NCI-H69 (cell line): Measurements from ENCODE around the gene C2orf92.
A peak's percentile ranks its signal among the peaks of the same experiment; 100 is the strongest.
"Not testable (repeated sequence)": the region's sequence is repeated elsewhere in the genome, so short reads cannot be mapped to it uniquely, and the experiment has no call there.

Experiments
- DNase-seq: peaks from one replicate; lab custom pipeline; 2025; lab: John Stamatoyannopoulos, UW

The C2orf92 gene

DNA sequence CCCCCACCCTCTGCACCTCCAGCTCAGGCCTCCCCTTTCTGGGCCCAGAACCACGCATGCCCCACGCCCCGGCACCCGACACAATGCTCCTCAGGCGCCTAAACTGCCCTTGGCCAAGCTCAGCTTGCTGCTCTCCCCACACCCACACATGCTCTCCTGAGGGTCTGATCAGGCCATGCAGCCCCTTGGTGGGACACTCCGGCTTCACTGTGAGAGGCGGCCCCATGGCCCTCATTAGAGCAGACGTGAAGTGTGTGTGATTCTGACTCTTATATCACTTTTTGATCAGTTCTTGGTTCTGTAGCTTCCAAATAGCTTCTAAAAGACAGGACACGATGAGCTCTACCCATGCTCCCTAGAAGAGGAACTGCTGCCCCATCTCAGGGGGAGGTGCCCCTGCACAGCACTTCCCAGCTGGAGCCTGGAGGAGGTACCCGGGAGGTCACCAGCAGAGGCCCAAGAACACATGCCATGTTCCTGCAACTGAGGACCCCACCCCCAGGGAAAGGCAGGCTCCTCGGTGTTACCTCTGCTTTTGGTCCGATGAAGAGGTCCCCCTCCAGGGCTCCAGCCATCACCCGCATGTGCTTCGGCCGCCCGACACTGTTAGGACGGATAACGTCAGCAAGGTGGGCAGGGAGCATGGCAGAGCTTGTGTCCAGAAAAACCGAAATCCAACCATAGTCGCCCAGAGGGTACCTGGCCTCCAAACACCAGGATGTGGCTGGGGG is 9.3 kb upstream of the C2orf92 start:
- no peak for DNase-seq

DNA sequence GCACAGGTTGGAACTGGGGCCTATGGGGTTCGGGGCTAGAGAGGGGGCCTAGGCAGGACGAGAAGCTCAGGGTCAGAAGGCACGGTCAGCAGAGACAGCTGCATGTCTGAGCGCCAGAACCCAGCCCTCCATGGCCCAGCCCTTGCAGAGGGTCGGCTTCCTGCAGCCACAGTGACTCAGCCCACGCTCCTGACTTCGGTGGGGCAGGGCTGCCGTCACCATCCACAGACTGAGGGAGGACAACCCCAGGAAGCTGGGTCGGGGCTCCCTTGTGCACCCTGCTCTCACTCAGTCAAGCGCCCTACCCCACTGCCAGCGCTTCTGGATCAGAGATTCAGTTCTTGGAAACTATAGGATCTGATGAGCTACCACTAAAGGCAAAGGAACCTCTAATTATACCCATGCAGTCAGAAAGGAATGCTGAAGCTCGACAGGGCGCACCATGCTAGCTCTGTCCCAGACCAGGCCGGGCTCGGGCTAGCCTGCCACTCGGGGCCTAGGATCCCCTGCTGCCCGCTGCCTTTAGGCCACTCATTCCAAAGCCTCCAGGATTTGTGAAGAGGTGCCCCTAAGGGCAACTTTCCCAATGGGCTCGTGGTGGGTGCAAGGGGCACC is 8.6 kb upstream of the C2orf92 start:
- no peak for DNase-seq

DNA sequence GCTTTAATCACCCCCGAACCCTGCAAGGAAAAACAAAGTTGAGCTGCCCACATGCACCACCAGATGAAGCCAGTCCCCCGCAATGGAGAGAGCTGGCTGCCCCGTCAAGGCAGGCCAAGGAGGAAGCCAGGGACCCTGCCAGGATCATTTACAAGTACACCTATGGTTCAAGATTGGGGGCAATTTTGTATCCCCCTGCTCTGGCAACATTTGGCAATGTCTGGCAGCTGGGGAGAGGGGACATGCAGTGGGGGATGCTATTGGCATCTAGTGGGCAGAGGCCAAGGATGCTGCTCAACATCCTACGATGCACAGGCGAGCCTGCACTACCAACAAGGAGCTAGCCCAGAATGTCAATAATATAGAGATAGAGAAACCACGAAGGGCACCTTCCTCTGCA is 7.6 kb upstream of the C2orf92 start:
- no peak for DNase-seq

DNA sequence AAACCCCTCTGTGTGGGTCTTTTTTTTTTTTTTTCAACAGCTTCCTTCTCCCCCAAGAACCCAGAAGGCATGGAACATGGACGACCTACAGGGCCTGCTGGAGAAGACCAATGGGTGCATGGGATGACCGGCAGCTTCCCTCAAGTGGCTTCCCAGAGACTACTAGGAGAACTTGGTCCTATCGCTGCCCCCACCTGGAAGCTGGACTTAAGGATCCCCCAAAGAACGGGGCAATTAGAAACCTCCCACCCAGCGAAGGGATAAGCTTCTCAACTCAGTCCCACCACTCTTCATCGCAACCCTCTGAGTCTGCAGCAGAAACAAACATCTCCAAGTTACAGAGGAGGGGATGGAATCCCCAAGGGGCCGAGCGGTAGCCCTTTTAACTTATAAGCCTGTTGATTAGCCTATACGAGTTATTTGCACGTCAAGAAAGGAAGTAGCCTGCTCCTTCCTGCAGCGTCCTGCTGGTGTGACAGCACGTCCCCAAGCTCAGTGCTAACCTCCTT is 7.1 kb upstream of the C2orf92 start:
- DNase-seq, result no peak

DNA sequence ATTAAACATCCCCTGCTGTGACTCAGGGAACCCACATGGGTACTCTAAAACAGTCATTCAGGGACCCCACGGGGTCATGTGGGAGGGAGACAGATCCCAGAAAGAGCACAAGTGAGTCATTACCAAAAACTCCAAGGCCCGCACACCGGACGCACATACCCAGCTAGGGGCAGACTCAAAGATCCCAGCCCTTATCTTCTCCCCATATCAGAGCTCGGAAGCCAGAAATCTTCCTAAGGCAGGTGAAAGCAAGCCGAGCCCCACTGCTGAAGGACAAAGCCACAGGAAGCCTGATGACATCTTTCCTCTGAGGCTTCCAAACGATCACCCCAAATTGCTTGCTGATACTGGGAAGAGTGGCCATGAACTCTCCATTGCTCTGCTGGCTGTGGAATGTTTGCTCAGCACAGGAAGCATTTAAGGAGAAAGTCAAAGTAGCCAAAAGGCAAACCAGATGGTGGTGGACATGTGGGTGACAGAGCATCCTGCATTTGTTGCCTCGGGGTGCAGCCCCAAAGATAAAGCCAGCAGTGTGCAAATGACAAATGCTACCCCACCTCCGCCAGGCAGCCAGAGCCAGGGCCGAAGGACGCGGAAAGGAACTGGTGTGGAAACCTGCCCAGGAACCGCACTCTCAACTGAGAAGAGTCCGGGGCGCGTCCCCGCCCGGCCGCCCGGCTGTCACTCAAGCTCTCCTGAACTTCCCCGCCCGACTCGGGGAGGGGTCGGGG is 6.5 kb upstream of the C2orf92 start:
- DNase-seq, result peak; percentile 80

DNA sequence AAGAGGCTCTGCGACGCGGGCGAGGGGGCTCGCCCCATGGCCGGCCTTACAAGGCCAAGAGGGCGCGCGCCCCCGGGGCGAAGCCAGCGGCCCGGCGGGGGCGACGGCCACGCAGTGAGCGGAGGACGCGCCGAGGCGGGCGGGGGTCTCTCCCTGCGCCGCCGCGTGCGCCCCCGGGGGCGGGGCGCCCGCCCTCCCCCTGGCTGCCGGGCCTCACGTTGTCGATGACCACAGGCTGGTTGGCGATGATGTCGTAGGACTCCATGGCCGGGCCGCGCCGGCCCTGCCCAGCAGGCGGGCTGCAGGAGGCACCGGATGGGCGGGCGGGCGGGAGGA is 5.9 kb upstream of the C2orf92 start:
- DNase-seq, result no peak

DNA sequence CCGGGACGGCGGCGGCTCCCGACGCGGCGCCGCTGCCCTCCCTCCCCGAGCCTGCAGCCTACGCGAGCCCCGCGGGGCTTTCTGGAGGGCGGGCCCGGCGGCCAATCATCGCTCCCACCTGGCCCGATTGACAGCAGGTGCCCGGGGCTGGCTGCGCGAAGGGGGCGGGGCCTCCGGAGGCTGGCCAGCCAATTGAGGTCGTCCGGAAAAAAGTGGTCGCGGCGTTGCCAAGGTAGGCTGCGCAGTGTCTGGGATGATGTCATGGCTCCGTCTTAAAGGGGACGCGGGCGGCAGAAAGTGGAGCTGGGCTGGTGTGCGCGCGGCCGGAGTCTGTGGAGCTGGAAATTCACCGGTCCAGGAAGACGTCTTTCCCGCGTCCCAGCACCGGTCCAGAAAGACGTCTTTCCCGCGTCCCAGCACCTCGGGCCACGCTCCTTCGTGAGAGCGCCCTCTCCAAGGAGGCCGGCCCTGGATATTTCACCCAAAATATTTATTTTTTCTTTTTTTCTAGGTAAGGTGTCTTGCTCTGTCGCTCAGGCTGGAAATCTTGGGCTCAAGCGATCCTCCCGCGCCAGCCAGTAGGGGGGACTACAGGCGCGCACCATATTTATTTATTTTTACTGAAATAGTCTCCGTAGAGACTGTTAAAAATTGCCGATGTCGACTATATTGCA is 5.4 kb upstream of the C2orf92 start, which contains the start of gene ACTR1B:
TSS of gene ACTR1B (minus strand) at position 83 of the 674 bp plus-strand sequence. CDS start 154 bp downstream, outside the sequence.
- peak; percentile 97 for DNase-seq

DNA sequence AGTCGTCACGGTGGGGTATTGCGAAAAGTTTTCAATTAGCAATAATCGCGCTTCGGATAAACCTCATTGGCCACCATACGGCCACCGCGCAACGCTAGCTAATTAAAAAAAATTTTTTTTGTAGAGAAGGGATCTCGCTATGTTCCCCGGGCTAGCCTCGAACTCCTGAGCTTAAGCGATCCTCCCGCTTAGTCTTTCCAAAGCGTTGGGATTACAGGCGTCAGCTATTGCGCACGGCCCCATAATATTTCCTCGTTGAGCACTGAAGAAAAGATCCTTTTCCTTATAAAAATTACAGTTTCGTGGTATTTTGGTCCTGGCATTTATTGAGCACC is 4.9 kb upstream of the C2orf92 start:
- DNase-seq, result peak; percentile 67

DNA sequence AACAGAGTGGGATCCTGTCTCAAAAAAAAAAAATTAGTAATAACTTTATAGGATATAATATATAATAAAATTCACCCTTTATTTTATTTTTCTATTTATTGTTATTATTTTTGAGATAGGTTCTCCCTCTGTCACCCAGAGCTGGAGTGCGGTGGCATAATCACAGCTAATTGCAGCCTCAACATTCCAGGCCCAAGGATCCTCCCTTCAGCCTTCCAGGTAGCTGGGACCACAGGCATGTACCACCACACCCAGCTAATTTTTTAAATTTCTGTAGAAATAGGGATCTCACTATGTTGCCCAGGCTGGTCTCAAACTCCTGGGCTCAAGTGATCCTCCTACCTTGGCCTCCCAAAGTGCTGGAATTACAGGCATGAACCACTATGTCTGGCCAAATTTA is 958 bp downstream of the C2orf92 start:
- DNase-seq, result no peak

DNA sequence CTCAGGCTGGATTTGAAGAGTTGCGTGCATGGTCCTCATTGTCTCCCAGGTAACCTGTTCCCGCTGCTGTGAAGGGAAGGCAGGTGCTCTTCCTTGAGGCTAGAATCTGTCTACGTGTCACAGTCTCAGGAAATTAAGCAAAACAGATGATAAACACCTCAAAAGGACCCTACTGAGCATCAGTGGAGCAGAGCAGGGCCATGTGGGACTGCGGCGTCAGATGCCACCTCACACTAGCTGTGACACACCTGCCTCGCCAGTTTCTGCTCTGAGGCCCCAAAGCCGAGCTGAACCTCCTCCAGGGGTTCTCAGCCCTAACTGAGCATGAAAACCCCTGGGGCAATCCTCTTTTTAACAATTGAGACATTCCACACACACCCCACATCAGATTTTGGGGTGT is 2.0 kb downstream of the C2orf92 start:
- DNase-seq, result no peak

DNA sequence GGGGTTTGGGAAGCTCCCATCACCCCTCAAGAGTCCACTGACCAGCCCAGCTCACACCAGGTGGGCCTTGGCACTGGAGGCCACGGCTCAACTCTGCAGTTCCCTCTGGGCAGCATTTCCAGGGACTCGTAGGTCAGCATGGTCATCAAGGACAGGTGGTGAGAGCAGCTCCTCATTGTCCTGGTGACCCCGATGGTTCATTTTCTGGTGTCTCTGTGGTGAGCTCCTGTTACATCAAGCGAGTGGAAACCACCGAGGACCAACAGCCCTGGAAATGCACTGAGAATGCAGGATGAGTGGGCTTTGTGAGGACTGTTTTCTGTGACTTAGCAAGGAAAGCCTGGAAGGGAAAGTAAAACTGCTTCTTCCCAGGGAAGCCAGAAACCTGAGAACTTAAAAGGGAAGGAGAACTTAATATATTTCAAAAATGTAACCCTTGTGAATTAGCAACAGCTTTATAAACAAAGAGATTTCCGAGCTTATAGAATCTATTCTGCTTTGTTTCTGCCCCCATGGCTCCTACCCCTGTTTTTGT is 3.2 kb downstream of the C2orf92 start:
- DNase-seq, result not testable (repeated sequence)

DNA sequence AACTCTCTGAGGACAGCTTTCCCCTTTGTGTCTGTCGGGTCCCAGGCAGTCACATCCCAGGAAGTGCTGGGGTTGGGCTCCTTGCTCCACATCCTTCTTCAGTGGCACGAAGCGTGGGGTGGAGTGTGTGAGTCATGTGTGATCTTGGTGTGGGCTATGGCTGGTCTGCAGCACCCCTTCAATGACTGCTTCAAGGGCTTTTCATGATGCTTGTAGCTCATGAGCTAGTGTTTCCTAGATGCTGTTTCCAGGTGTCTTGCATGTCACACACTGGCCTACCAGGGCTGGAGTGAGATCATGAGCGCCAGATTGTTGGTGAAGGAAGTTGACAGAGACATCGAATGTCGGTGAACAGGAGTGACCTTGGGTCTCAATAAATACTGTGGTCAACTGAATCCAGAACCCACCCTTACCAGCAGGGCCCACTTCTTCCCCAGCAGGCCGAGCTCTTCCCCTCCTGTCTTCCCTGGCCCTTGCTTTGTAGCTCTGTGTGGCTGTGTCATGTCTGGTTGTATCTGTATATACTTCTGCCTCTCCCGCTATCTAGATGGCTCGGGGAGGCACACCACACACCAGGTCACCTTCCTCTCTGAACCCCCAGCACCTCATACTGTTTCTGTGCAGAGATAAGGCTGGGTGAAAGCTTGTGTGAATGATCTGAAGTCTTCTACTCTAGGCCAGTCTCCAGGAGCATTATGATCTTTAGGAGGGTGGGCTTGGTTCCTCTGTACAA is 3.8 kb downstream of the C2orf92 start:
- no peak for DNase-seq

DNA sequence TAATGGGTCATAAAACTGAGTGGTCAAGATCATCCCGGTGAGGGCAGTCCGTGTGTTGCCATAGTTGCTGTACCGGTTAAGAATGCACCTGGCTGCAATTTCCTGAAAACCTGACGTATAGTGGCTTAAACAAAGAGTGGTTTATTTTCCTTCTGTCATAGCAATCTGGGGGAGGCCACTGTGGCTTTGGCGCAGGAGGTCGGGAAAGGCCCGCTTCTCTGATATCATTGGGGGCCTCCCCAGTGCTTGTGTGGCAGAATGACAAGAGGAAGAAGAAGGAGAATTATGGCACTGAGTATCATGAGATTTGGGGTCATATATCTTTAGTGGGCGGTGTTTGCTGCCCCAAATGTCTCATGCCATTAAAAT is 4.4 kb downstream of the C2orf92 start:
- peak; percentile 24 for DNase-seq

DNA sequence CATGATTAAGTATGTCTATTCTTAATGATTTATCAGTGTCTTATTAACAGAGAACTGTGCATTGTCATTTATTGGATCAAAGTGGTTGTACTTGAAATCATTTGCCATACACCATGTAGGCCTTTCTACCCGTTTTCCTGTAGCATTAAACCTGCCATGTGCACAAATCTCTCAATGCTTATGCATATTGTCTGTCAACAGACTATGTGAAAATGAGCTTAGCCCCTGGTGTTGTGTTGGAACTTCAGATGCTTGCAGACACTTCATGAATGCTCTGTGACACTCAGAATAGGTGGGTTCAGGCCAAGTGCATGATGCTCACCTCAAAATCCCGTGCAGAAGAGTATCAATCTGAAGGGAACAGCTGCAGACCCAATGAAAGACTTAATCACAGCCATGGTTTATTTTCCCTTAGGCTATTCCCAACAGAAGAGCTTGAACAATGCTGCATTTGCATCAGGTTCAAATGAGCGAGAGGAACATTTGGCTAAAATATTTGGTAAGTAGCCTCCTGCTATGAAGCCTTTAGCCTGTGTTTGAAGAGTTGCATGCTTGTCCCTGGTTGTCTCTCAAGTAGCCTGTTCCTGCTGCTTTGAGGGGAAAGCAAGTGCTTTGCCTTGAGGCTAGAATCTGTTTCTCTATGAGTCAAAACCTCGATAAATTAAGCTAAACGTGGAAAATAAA is 6.1 kb downstream of the C2orf92 start:
- peak; percentile 96 for DNase-seq

DNA sequence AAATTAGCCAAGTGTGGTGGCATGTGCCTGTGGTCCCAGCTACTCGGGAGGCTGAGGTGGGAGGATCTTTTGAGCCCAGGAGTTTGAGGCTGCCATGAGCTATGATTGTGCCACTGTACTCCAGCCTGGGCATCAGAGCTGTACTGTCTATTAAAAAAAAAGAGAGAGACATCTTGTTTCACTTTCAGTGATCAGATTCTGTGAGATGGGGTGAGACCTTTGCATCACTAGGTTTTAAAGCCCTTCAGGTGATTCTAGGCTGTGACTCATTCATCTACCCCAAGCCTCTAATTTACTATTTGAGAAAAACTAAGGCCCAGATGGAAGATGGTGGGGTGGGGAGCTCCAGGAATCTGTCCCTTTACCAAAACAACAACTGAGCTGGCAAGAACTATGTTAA is 7.1 kb downstream of the C2orf92 start:
- DNase-seq, result peak; percentile 52

DNA sequence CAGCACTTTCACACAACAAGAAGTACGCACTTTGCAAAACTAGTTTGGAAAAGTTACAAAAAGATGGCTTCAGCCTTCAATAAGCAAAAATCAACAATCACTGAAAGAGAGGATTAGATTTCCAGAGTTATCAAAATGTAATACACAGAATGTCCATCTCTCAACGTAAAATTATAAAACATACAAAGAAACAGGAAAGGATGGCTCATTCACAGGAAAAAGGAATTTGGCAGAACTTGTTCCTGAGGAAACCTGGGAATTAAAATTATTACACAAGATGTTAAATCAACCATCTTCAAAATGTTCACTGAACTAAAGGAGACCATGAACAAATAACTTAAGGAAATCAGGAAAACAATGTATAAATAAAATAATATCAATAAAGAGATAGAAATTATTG is 8.0 kb downstream of the C2orf92 start:
- no peak for DNase-seq

DNA sequence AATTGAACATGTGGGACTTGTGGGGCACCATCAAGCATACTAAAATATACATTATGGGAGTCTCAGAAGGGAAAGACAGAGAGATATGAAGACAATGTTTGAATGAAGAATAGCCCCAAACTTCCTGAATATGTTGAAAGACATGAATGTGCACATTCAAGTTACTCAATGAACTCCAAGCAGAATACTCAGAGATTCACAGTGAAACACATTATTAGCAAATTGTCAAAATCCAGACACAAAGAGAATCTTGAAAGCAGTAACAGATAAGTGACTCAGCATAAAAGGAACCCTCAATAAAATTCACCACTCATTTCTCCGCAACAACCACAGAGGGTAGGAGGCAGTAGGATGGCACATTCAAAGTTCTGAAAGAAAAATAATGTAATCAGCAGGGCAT is 8.8 kb downstream of the C2orf92 start:
- DNase-seq, result no peak

DNA sequence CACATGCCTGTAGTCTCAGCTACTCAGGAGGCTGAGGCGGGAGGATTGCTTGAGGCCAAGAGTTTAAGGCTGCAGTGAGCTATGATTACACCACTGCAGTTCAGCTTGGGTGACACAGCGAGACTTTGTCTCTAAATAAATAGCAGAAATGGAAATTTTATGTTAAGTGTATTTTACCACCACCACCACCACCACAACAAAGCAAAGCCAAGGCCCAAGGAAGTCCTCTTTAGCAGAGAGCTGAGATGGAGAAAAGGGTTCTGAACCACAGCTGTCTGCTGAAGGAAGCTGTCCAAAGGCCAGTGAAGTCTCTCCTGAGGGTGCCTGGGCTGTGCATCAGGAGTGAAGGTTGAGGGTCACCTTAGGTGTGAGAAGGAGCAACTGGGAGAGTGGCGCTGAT is 17.7 kb downstream of the C2orf92 start:
- not testable (repeated sequence) for DNase-seq

DNA sequence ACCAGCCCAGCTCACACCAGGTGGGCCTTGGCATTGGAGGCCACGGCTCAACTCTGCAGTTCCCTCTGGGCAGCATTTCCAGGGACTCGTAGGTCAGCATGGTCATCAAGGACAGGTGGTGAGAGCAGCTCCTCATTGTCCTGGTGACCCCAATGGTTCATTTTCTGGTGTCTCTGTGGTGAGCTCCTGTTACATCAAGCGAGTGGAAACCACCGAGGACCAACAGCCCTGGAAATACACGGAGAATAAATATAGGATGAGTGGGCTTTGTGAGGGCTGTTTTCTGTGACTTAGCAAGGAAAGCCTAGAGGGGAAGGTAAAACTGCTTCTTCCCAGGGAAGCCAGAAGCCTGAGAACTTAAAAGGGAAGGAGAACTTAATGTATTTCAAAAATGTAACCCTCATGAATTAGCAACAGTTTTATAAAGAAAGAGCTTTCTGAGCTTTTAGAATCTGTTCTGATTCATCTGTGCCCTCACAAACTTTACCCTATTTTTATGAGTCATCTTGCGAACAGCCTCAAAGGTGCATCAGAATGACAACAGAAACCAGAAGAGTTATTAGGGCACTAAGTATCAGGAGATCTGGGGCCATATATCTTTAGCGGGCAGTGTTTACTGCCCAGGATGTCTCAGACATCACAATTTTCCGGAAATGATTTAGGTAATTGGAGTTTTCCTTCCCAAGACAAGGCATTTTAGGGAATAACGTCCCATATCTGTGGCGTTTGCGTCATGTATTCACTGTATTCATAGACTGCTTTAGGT is 18.7 kb downstream of the C2orf92 start:
- no peak for DNase-seq

DNA sequence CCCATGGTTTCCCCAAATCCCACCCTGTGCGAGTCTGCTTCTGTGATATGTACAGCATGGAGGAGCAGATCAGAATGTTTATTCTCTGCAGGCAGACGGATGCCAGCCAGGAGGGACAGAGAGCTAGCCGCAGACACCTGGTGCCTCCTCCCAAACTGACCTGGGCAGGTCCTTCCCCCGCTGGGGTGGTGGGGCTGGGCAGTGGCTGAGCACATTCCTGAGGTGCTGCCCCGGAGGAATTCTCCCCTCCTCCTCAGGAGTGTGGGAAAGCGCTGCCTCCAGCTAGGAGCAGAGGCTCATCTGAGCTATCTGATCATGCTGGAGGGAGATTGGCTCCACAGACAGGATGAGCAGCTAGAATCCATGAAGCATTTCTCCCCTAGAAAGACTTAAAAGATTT is 21.7 kb downstream of the C2orf92 start:
- DNase-seq, result no peak
